Fibroblast of skin of left biceps (primary cell): ENCODE measurements around the gene TNFRSF21.
"Not testable (repeated sequence)": the region's sequence is repeated elsewhere in the genome, so short reads cannot be mapped to it uniquely, and the experiment has no call there.

Experiments used
- DNase-seq, 2 experiments: peaks; one replicate each; pipeline ENCODE4 v3.0.0-alpha.2; 2013; ENCODE audit warnings: low read depth in 2 of 2

The TNFRSF21 gene

GRCh38 chr6:47323321-47323720 lies 13.6 kb upstream of the TNFRSF21 start:
- DNase-seq = no peak

GRCh38 chr6:47321577-47321976 lies 11.9 kb upstream of the TNFRSF21 start:
- no peak for DNase-seq

GRCh38 chr6:47319867-47320266 lies 10.2 kb upstream of the TNFRSF21 start:
- DNase-seq = no peak

GRCh38 chr6:47319382-47319781 lies 9.7 kb upstream of the TNFRSF21 start:
- DNase-seq = no peak

GRCh38 chr6:47318236-47318989 lies 8.7 kb upstream of the TNFRSF21 start:
- DNase-seq = no peak

- DNase-seq = not testable (repeated sequence)
Measured at GRCh38 chr6:47315181-47315580, 5.5 kb upstream of the TNFRSF21 start.

GRCh38 chr6:47310131-47310480 lies 401 bp upstream of the TNFRSF21 start:
- no peak for DNase-seq

- DNase-seq = no peak
Measured at GRCh38 chr6:47308552-47309290, 984 bp downstream of the TNFRSF21 start.

GRCh38 chr6:47308198-47308517 lies 1.5 kb downstream of the TNFRSF21 start:
- no peak for DNase-seq

GRCh38 chr6:47307362-47308197 lies 2.1 kb downstream of the TNFRSF21 start:
- no peak for DNase-seq

GRCh38 chr6:47306887-47307286 lies 2.8 kb downstream of the TNFRSF21 start:
- no peak for DNase-seq

- no peak for DNase-seq
Measured at GRCh38 chr6:47303861-47304260, 5.8 kb downstream of the TNFRSF21 start.

- DNase-seq = no peak
Measured at GRCh38 chr6:47303342-47303741, 6.4 kb downstream of the TNFRSF21 start.

- DNase-seq = no peak
Measured at GRCh38 chr6:47302043-47302442, 7.7 kb downstream of the TNFRSF21 start.

GRCh38 chr6:47301441-47301840 lies 8.3 kb downstream of the TNFRSF21 start:
- DNase-seq = no peak

- DNase-seq = no peak
Measured at GRCh38 chr6:47300417-47300816, 9.3 kb downstream of the TNFRSF21 start.

- DNase-seq = no peak
Measured at GRCh38 chr6:47299965-47300364, 9.7 kb downstream of the TNFRSF21 start.

GRCh38 chr6:47298475-47298874 lies 11.2 kb downstream of the TNFRSF21 start:
- DNase-seq = no peak

GRCh38 chr6:47294990-47295389 lies 14.7 kb downstream of the TNFRSF21 start:
- DNase-seq = no peak

GRCh38 chr6:47292944-47293343 lies 16.8 kb downstream of the TNFRSF21 start:
- DNase-seq = no peak

- DNase-seq = no peak
Measured at GRCh38 chr6:47292027-47292426, 17.7 kb downstream of the TNFRSF21 start.

- no peak for DNase-seq
Measured at GRCh38 chr6:47290124-47290834, 19.4 kb downstream of the TNFRSF21 start.
